HuH-7.5 (cell line): ENCODE measurements around the gene SIRT2.

ENCODE experiments used
- DNase-seq: peaks from one replicate; pipeline ENCODE4 v3.0.0; 2011; ENCODE audit warnings: low spot score

The SIRT2 gene

GRCh38 chr19:38920602-38921419 lies 21.4 kb upstream of the SIRT2 start:
- DNase-seq: no peak

- no peak for DNase-seq
These were observed 20.6 kb upstream of the SIRT2 start for GRCh38 chr19:38919837-38920601.

- no peak for DNase-seq
These were observed 19.1 kb upstream of the SIRT2 start for GRCh38 chr19:38918526-38918925.

GRCh38 chr19:38917921-38918491 lies 18.6 kb upstream of the SIRT2 start:
- peak; percentile 88 for DNase-seq

GRCh38 chr19:38917516-38917915 lies 18.1 kb upstream of the SIRT2 start:
- DNase-seq: no peak

GRCh38 chr19:38915329-38916321 lies 16.2 kb upstream of the SIRT2 start:
- no peak for DNase-seq

GRCh38 chr19:38913958-38914357 lies 14.5 kb upstream of the SIRT2 start:
- DNase-seq: no peak

- DNase-seq: no peak
These were observed 13.4 kb upstream of the SIRT2 start for GRCh38 chr19:38912600-38913514.

- DNase-seq: no peak
These were observed 12.1 kb upstream of the SIRT2 start for GRCh38 chr19:38911388-38912001.

GRCh38 chr19:38910488-38910887 lies 11.1 kb upstream of the SIRT2 start:
- no peak for DNase-seq

GRCh38 chr19:38908911-38909310 lies 9.5 kb upstream of the SIRT2 start:
- DNase-seq: no peak

GRCh38 chr19:38907670-38908069 lies 8.3 kb upstream of the SIRT2 start:
- no peak for DNase-seq

- DNase-seq: no peak
These were observed 7.8 kb upstream of the SIRT2 start for GRCh38 chr19:38907227-38907626.

- DNase-seq: no peak
These were observed 6.2 kb upstream of the SIRT2 start for GRCh38 chr19:38905620-38906019.

GRCh38 chr19:38904581-38905539 lies 5.4 kb upstream of the SIRT2 start:
- no peak for DNase-seq

GRCh38 chr19:38901683-38902082 lies 2.3 kb upstream of the SIRT2 start:
- DNase-seq: no peak

GRCh38 chr19:38900743-38901190 lies 1.3 kb upstream of the SIRT2 start:
- no peak for DNase-seq

- peak; percentile 84 for DNase-seq
These were observed 798 bp upstream of the SIRT2 start for GRCh38 chr19:38900202-38900629.
